ENCODE measurements around the gene SBNO2. TPM values are rescaled to one million over a fixed set of nuclear protein-coding genes. Genes with fewer than 3 reads are reported as not detected.
A peak's percentile ranks its signal among the peaks of the same experiment; 100 is the strongest.

SBNO2 gene
- total RNA-seq, 1 donor from 2014 or later: 125 TPM

- peak; percentile 8 for ATAC-seq
- H3K4me1 ChIP-seq: peaks cover 54% of the 10 kb centered on the region
Measured at GRCh38 chr19:1066748-1067340, 107.2 kb downstream of the SBNO2 start, which contains the start of gene ARHGAP45. Gene ARHGAP45 (plus strand): TSS chr19:1067167. CDS start chr19:1067406, 239 bp downstream.

GRCh38 chr19:1066251-1066747 lies 107.8 kb downstream of the SBNO2 start:
- Histone ChIP-seq H3K4me1 (peaks cover 54% of the 10 kb centered on the region), H3K27me3 (no peaks in the 10 kb centered on the region), H3K36me3 (no peaks in the 10 kb centered on the region), H3K4me3 (peak overlapping the region; percentile 62), H3K9me3 (no peaks in the 10 kb centered on the region), H3K27ac (peak overlapping the region; percentile 79)
- DNase-seq (no peak), ATAC-seq (peak; percentile 1)
- no peak for TF ChIP-seq CTCF (IDR thresholded peaks at IDR 0.05)
- intact Hi-C loops (cut with DNase I): no loop called here

More at GRCh38 chr19:1066748-1067340, 107.2 kb downstream of the SBNO2 start, which contains the start of gene ARHGAP45:
- TF ChIP-seq CTCF (IDR thresholded peaks at IDR 0.05): no peak
- H3K27me3 ChIP-seq: no peaks in the 10 kb centered on the region
- H3K4me3 ChIP-seq: peak within 1 kb of the TSS; percentile 62
- intact Hi-C loops (cut with DNase I): no loop called here
- no peaks in the 10 kb centered on the region for H3K9me3 ChIP-seq
- H3K36me3 ChIP-seq: no peaks in the 10 kb centered on the region
- peak; percentile 85 for DNase-seq
- H3K27ac ChIP-seq: peak within 1 kb of the TSS; percentile 79

GRCh38 chr19:1065606-1066109 lies 108.4 kb downstream of the SBNO2 start:
- TF ChIP-seq CTCF (IDR thresholded peaks at IDR 0.05): no peak
- Histone ChIP-seq H3K4me3 (peak overlapping the region; percentile 62), H3K27me3 (no peaks in the 10 kb centered on the region), H3K9me3 (no peaks in the 10 kb centered on the region), H3K27ac (peak overlapping the region; percentile 79), H3K4me1 (peaks cover 52% of the 10 kb centered on the region), H3K36me3 (no peaks in the 10 kb centered on the region)
- DNase-seq (no peak), ATAC-seq (peak; percentile 62)
- intact Hi-C loops (cut with DNase I): no loop called here

GRCh38 chr19:1064661-1065605 lies 109.1 kb downstream of the SBNO2 start:
- Histone ChIP-seq H3K36me3 (no peaks in the 10 kb centered on the region), H3K9me3 (no peaks in the 10 kb centered on the region), H3K4me3 (peak overlapping the region; percentile 29), H3K27me3 (no peaks in the 10 kb centered on the region), H3K4me1 (peaks cover 49% of the 10 kb centered on the region), H3K27ac (peak overlapping the region; percentile 79)
- ATAC-seq (peak; percentile 67), DNase-seq (peak; percentile 89)
- intact Hi-C loops (cut with DNase I): no loop called here
- TF ChIP-seq CTCF (IDR thresholded peaks at IDR 0.05): peak; percentile 88

- DNase-seq: no peak
Measured at GRCh38 chr19:1063909-1064660, 110.0 kb downstream of the SBNO2 start.

More at GRCh38 chr19:1063909-1064660, 110.0 kb downstream of the SBNO2 start:
- intact Hi-C loops (cut with DNase I): no loop called here
- Histone ChIP-seq H3K36me3 (no peaks in the 10 kb centered on the region), H3K4me3 (no peak overlapping the region), H3K9me3 (no peaks in the 10 kb centered on the region), H3K4me1 (peaks cover 40% of the 10 kb centered on the region), H3K27ac (peak overlapping the region; percentile 79), H3K27me3 (no peaks in the 10 kb centered on the region)
- ATAC-seq: peak; percentile 6
- TF ChIP-seq CTCF (IDR thresholded peaks at IDR 0.05): no peak
